NCI-H82 treated with DMSO at 0.1 percent for 48 hours (cell line): Measurements from ENCODE around the gene PPP3CB.
A peak's percentile ranks its signal among the peaks of the same experiment; 100 is the strongest.

ENCODE experiments used
- DNase-seq: peaks from one replicate; lab custom pipeline; 2025; ENCODE audit not compliant: unreplicated experiment; lab: John Stamatoyannopoulos, UW

PPP3CB gene

DNA sequence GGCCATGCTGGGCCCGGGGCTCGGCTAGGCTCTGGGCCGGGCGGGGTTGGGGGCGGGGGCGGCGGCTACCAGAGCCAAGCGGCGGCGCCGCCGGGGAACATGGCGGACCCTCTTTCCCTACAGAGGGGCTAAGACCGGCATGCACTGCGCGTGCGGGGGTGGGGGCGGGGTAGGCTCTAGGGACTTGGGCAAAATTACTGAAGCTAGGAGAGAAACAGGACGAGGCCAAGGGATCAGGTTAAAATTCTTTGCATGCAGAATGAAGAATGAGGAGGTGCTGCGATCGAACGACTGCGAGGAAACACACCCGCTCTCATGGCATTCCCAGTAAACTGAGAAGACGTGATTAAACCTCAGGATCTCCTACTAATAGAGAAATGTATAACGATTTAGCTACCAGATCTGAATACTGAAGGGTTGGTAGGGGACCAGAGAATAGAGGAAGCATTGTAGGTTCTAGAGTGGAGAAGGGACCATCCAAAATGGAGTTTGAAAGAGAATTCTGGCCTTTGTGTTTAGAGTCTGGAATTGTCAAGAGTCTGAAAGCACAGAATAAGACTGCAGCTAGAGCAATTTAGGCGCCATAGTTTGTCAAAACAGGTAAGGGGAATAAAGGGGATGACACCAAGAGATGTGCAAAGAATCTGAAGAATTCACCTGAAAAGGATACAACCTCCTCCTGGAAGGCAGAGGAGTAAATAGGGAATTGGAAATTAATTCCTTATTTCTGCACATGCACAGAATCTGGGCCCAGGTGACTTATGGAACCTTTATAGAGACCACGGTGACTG lies at the start of gene PPP3CB:
Gene PPP3CB, minus strand, starts transcription at position 141 of the 791 bp plus-strand sequence. Its CDS starts 135 bp downstream, at position 6.
- DNase-seq = peak; percentile 84

GRCh38 chr10:73545357-73545756 lies 49.5 kb upstream of the PPP3CB start:
- DNase-seq = no peak

DNA sequence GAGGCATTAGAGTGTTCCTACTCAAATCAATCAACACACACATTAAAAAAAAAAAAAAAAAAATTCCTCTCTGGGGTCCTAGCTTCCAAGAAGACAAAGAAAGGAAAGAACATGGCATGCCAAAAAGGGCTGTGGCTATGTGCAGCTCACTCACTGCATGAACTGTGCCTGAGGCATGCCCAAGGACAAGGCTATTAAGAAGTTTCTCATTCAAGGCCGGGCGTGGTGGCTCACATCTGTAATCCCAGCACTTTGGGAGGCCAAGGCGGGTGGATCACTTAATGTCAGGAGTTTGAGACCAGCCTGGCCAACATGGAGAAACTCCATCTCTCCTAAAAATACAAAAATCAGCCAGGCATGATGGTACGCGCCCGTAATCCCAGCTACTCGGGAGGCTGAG lies 41.9 kb upstream of the PPP3CB start:
- DNase-seq = no peak

- no peak for DNase-seq
Measured at GRCh38 chr10:73537288-73537687, 41.5 kb upstream of the PPP3CB start.

- DNase-seq = no peak
Measured at GRCh38 chr10:73534857-73535256, 39.0 kb upstream of the PPP3CB start.

- peak; percentile 43 for DNase-seq
Measured at GRCh38 chr10:73529089-73529832, 33.4 kb upstream of the PPP3CB start.

GRCh38 chr10:73522263-73522662 lies 26.4 kb upstream of the PPP3CB start:
- DNase-seq = no peak

DNA sequence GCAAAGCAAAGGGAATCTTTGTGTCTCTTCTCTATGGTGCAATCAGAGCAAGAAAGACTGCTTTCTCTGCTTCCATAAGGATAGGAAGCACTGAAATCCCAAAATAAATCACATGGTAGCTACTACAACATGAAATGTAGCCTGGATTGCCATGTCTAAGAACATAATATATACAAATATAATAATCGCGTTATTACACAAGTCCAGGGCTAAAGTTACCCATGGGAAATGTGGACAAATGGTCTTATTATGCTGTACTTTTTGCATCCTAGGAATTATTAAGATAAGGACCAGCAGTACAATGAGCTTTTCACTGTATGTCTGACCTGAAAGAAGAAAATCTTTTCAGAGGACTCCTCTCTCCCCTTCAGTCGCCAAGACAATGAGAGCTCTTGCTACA lies 23.5 kb upstream of the PPP3CB start:
- no peak for DNase-seq

DNA sequence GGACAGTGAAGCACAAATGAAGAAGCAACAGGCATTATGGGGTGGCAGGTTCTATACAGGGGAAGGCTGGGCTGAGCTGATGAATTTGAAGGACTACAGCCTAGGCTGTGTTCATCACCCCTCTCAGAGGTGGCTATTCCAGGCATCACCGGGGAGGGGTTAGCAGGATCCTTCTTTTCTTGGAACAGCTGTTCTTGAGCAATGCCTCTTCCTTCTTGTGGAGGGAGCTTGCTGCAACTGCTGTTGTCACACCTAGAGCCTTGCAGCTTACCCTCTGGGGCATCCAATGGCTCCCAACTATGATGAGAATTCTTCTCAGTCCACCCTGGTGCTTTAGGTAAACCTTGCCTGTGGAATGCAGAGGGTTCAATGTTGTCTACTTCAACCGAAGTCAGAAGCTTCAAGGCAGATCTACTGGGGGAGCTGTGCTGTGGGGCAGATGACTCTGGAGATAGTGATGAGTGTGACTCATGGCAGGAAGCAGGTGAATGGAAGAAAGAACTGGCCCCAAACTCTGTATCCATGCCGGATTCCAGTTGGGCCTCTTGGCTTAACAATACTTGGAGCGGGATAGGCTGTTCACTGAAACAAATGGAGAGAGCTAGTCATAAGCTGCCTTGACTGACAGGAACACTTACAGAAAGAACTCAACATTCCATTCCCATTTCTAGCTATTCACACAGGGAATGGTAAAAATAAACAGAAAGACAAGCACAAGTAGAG lies 21.5 kb upstream of the PPP3CB start:
- DNase-seq = no peak

- no peak for DNase-seq
Measured at GRCh38 chr10:73512207-73512743, 16.5 kb upstream of the PPP3CB start.

- DNase-seq = no peak
Measured at GRCh38 chr10:73509695-73510094, 13.9 kb upstream of the PPP3CB start.

DNA sequence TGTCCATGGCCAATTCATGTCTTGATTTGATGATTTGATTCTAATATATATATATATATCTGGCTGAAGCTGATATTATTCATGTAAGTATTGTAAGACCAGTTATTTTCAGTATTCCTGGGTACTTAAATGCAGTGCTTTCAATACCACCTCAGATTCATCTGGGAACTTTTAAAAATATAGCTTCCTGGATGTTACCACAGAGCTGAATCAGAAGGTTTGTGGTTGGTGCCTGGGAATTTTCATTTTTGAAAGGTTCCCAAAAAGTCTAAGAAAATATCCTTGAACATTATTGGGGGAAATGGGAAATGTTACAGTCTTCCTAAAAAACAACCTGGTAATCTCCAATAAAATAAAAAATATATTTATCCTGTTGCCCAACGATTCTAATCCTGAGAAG lies 10.7 kb upstream of the PPP3CB start:
- DNase-seq = no peak

GRCh38 chr10:73506074-73506473 lies 10.2 kb upstream of the PPP3CB start:
- DNase-seq = no peak

DNA sequence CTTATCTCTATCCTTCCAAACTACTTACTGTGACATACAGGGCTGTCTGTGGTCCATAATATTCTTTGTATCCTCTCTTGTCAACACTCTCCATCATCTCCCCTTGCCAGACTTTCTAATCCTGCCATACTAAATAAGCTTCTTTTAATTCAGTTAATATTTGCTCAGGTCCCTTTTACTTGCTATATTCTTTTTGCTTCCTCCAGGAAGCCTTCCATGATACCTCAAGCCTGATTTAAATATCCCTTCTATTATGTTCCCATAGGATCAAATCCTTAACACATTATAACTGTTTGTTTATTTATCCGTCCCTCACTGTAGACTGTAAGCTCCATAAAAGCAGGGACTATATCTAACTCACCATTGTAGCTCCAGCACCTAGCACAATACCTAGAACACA lies 7.2 kb upstream of the PPP3CB start:
- no peak for DNase-seq

- DNase-seq = no peak
Measured at GRCh38 chr10:73501651-73502050, 5.8 kb upstream of the PPP3CB start.

DNA sequence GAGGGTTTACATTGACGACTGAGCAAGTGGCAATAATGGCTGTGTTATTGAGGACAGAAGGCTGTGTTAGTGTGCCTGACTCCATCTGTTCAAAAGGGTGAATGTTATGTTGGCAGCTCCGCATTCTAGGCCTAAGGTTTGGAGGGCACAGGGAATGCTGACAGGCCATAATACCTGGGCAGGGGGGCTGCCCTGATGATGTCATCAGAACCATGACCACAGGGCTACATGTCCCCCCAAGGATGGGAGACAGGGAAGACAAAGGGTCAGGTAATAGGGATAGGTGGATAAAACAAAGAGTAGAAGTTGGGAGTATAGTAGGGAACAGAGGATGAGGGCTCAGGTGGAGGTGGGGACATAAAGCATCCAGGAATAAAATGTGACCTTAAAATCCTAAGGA lies 1.8 kb upstream of the PPP3CB start:
- no peak for DNase-seq

DNA sequence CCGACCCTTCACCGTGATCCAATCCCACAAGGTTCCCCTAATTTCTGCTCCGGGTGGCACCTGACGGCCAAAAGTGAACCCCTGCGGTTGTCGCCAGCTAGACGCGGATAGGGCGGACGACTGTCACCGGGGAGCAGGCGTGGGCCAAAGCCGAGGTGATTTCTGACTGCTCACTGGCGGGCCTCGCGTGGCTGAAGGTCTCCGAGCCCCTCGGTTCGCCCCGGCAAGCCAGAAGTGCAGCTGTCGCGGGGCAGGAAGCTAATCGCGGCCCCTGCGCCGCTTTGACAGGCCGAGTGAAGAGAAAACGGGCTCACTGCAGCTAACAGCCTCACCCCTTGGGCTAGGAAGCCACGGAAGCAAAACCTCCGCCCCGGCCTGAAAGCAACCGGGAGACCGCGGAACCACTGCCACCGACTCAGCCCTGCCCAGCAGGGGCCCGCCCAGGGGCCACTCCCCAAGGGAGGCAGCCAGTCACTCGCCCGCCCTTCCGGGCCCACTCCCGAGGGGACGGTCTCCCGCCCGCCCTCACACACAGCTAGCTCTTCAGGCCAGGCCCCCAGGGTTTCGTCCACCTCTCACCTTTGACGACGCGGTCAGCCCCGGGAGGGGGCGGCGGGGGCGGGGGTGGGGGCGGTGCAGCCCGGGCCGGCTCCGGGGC lies 469 bp downstream of the PPP3CB start:
- DNase-seq = peak; percentile 33

GRCh38 chr10:73494877-73495225 lies 973 bp downstream of the PPP3CB start:
- DNase-seq = no peak

- DNase-seq = no peak
Measured at GRCh38 chr10:73494213-73494612, 1.6 kb downstream of the PPP3CB start.

DNA sequence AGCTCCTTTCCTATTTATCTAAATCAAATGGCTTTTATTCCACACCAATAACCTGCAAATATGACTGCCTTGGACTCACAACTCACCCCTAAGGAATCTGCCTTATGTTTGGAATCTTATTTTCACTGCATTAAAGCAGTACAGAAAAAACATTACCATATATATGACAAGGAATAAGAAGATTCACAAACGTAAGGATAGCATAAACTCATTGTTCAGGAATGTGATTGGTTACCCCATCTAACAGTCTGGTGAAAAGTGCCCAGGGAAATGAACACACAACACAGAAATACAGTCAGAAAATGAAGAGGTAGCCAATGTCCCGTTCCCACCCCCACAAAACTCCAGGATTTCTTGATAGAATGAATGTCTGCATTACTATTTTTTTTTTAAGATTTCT lies 2.0 kb downstream of the PPP3CB start:
- DNase-seq = no peak

GRCh38 chr10:73486601-73487000 lies 9.2 kb downstream of the PPP3CB start:
- DNase-seq = no peak
